OCI-LY7 (cell line): ENCODE measurements around the gene RPL41. TPM values are rescaled to one million over a fixed set of nuclear protein-coding genes. Genes with fewer than 3 reads are reported as not detected.
A peak's percentile ranks its signal among the peaks of the same experiment; 100 is the strongest.

ENCODE experiments used
- BruUV-seq: library from RNA; stranded (reverse); fragments of 400-500 nt; replicated peaks from 2 replicates; lab custom pipeline; 2021; lab: Mats Ljungman, UMichigan
- CTCF ChIA-PET: fragments of 300-600 bp; sonication (Branson Sonifier 250); formaldehyde crosslinking; loops from one replicate; lab custom pipeline; 2022; ENCODE audit warnings: antibody characterized with exemption; ENCODE audit not compliant: unreplicated experiment; lab: Charles Lee
- POLR2A ChIA-PET: fragments of 300-600 bp; sonication (Branson Sonifier 250); formaldehyde crosslinking; loops from one replicate; lab custom pipeline; 2022; ENCODE audit warnings: antibody characterized with exemption; lab: Charles Lee
- DNase-seq: peaks from one replicate; pipeline ENCODE4 v3.0.0-alpha.2; 2015; ENCODE audit warnings: low spot score
- H2AFZ ChIP-seq: fragments of 200-600 bp; sonication (generic), shearing (Covaris generic); 2 replicates; pipeline ENCODE4 v1.6.1; 2014; ENCODE audit warnings: mild to moderate bottlenecking, antibody characterized with exemption, low read length, moderate library complexity
- H3K27ac ChIP-seq: fragments of 200-600 bp; sonication (generic); 2 replicates; pipeline ENCODE4 v1.5.1; 2014; ENCODE audit warnings: mixed run types, low read depth, mild to moderate bottlenecking, moderate library complexity, low read length, inconsistent platforms; ENCODE audit not compliant: poor library complexity, severe bottlenecking
- H3K36me3 ChIP-seq: fragments of 200-600 bp; sonication (generic); 2 replicates; pipeline ENCODE4 v1.6.1; 2014; ENCODE audit warnings: mild to moderate bottlenecking, antibody characterized with exemption, low read length, moderate library complexity, mixed read lengths; ENCODE audit not compliant: insufficient read depth
- H3K4me1 ChIP-seq: fragments of 200-600 bp; sonication (generic); 2 replicates; pipeline ENCODE4 v1.5.1; 2014; ENCODE audit warnings: mild to moderate bottlenecking, low read length; ENCODE audit not compliant: insufficient read depth, poor library complexity, severe bottlenecking
- H3K4me2 ChIP-seq: fragments of 200-600 bp; sonication (generic); 2 replicates; pipeline ENCODE4 v1.6.1; 2014; ENCODE audit warnings: mild to moderate bottlenecking, low read length
- H3K4me3 ChIP-seq: fragments of 200-600 bp; sonication (generic); 2 replicates; pipeline ENCODE4 v1.5.1; 2014; ENCODE audit warnings: mild to moderate bottlenecking, low read depth, low read length; ENCODE audit not compliant: poor library complexity, severe bottlenecking
- H3K79me2 ChIP-seq: fragments of 200-600 bp; sonication (generic); 2 replicates; pipeline ENCODE4 v1.6.1; 2016; ENCODE audit warnings: low read depth, mild to moderate bottlenecking, low read length, moderate library complexity, mixed read lengths; ENCODE audit not compliant: insufficient read depth
- H3K9me2 ChIP-seq: fragments of 200-600 bp; sonication (generic); 2 replicates; pipeline ENCODE4 v1.6.1; 2016; ENCODE audit warnings: mild to moderate bottlenecking, low read length, mixed read lengths; ENCODE audit not compliant: insufficient read depth
- H3K9me3 ChIP-seq: fragments of 200-600 bp; sonication (generic); 2 replicates; pipeline ENCODE4 v1.6.1; 2014; ENCODE audit warnings: mild to moderate bottlenecking, mixed run types, low read length, mixed read lengths
- H4K20me1 ChIP-seq: fragments of 200-600 bp; sonication (generic); 2 replicates; pipeline ENCODE4 v1.6.1; 2014; ENCODE audit warnings: mild to moderate bottlenecking, antibody characterized with exemption, low read length, moderate library complexity, mixed read lengths; ENCODE audit not compliant: insufficient read depth
- CTCF ChIP-seq: fragments of 200-600 bp; sonication (generic); conservative IDR thresholded peaks from 2 replicates; pipeline ENCODE4 v1.5.1; 2014; ENCODE audit warnings: mild to moderate bottlenecking, antibody characterized with exemption, low read length, moderate library complexity, mixed read lengths
- EZH2phosphoT487 ChIP-seq: fragments of 200-600 bp; sonication (generic); IDR thresholded peaks from 2 replicates; pipeline ENCODE4 v1.6.1; 2018; ENCODE audit warnings: low read depth, borderline replicate concordance, mild to moderate bottlenecking, mixed run types, antibody characterized with exemption, low read length, moderate library complexity, mixed read lengths
- intact Hi-C: fragments of 100-400 bp; cut with micrococcal nuclease; formaldehyde crosslinking; loops from one replicate; pipeline ENCODE4 v1.10.0; 2022; ENCODE audit not compliant: unreplicated experiment
- total RNA-seq, 2 experiments: library from RNA; depleted of rRNA in 1 of 2; stranded (reverse); fragments of >200 nt in 1 of 2; shearing (Covaris generic) in 1 of 2; gene quantifications; 2 replicates each; pipeline ENCODE4 v1.2.3, GENCODE V29; 2014 to 2022

The RPL41 gene
- total RNA-seq, 2 experiments from 2014 or later: 4,534 to 4,745 TPM

GRCh38 chr12:56082382-56082781, 34.1 kb upstream of the RPL41 start:
- H3K4me3 ChIP-seq: no peak overlapping the region
- POLR2A ChIA-PET: interaction anchor here (0.6 kb wide), 3 partner anchors 22 to 1093 kb away, joined by 3 read pairs; partner anchors contain the start of gene PA2G4
- H3K9me3 ChIP-seq: no peaks in the 10 kb centered on the region
- no peak overlapping the region for H2AFZ ChIP-seq
- no peak overlapping the region for H3K4me2 ChIP-seq
- no peaks in the 10 kb centered on the region for H3K79me2 ChIP-seq
- no TSS peak for BruUV-seq
- CTCF ChIA-PET: no interaction called here
- no peak for TF ChIP-seq EZH2phosphoT487
- no peak for TF ChIP-seq CTCF
- H3K4me1 ChIP-seq: peaks cover 16% of the 10 kb centered on the region
- H4K20me1 ChIP-seq: no peaks in the 10 kb centered on the region
- H3K9me2 ChIP-seq: no peaks in the 10 kb centered on the region
- no peak for DNase-seq
- H3K36me3 ChIP-seq: no peaks in the 10 kb centered on the region
- intact Hi-C loops: no loop called here
- no peak overlapping the region for H3K27ac ChIP-seq

GRCh38 chr12:56082967-56083366, 33.5 kb upstream of the RPL41 start:
- H3K9me2 ChIP-seq: no peaks in the 10 kb centered on the region
- BruUV-seq: no TSS peak
- DNase-seq: no peak
- H3K4me3 ChIP-seq: no peak overlapping the region
- H3K4me1 ChIP-seq: peaks cover 16% of the 10 kb centered on the region
- TF ChIP-seq CTCF: no peak
- TF ChIP-seq EZH2phosphoT487: no peak
- ChIA-PET CTCF (no interaction called here), POLR2A (no interaction called here)
- H3K9me3 ChIP-seq: no peaks in the 10 kb centered on the region
- no peaks in the 10 kb centered on the region for H4K20me1 ChIP-seq
- intact Hi-C loops: no loop called here
- no peaks in the 10 kb centered on the region for H3K79me2 ChIP-seq
- H2AFZ ChIP-seq: no peak overlapping the region
- no peak overlapping the region for H3K27ac ChIP-seq
- H3K36me3 ChIP-seq: no peaks in the 10 kb centered on the region
- no peak overlapping the region for H3K4me2 ChIP-seq

- Histone ChIP-seq H3K36me3 (no peaks in the 10 kb centered on the region), H4K20me1 (no peaks in the 10 kb centered on the region), H3K4me2 (no peak overlapping the region), H2AFZ (no peak overlapping the region), H3K79me2 (no peaks in the 10 kb centered on the region), H3K4me3 (no peak overlapping the region), H3K4me1 (peaks cover 8% of the 10 kb centered on the region), H3K9me3 (no peaks in the 10 kb centered on the region), H3K9me2 (no peaks in the 10 kb centered on the region), H3K27ac (no peak overlapping the region)
- BruUV-seq: no TSS peak
- POLR2A ChIA-PET: interaction anchor here (0.6 to 0.7 kb wide), 2 partner anchors 247 to 653 kb away, joined by 3 to 7 read pairs; no protein-coding TSS in a partner anchor
- peak; percentile 49 for DNase-seq
- intact Hi-C loops: no loop called here
- CTCF ChIA-PET: interaction anchor here (0.5 to 0.8 kb wide), 3 partner anchors 38 to 1527 kb away, joined by 3 to 11 read pairs (median 7); no protein-coding TSS in a partner anchor
- TF ChIP-seq CTCF: peak; percentile 73
- TF ChIP-seq EZH2phosphoT487: no peak
These were observed 31.4 kb upstream of the RPL41 start for GRCh38 chr12:56084958-56085543.
